HCT116 (cell line): ENCODE measurements around the gene RNF39.

ENCODE experiments used
- ATF3 ChIP-seq: IDR thresholded peaks from 2 replicates; pipeline ENCODE4 v1.6.1; 2012
- CEBPB ChIP-seq: IDR thresholded peaks from 2 replicates; pipeline ENCODE4 v1.6.1; 2012; ENCODE audit warnings: low read depth
- EGR1 ChIP-seq: IDR thresholded peaks from 2 replicates; pipeline ENCODE4 v1.6.1; 2012; ENCODE audit warnings: low read depth
- EZH2 ChIP-seq: fragments of 200-600 bp; sonication (generic); IDR thresholded peaks from 2 replicates; pipeline ENCODE4 v1.6.1; 2017; ENCODE audit warnings: antibody characterized with exemption, mixed run types
- POLR2A ChIP-seq: IDR thresholded peaks from 2 replicates; pipeline ENCODE4 v1.7.0; 2011; ENCODE audit warnings: borderline replicate concordance; ENCODE audit not compliant: insufficient read depth, insufficient read length; ENCODE audit errors: extremely low read depth
- RAD21 ChIP-seq: IDR thresholded peaks from 2 replicates; pipeline ENCODE4 v1.6.1; 2012; ENCODE audit warnings: low read depth, mild to moderate bottlenecking
- REST ChIP-seq: IDR thresholded peaks from 2 replicates; pipeline ENCODE4 v1.6.1; 2012; ENCODE audit warnings: low read depth
- SIN3A ChIP-seq: IDR thresholded peaks from 2 replicates; pipeline ENCODE4 v1.6.1; 2012; ENCODE audit warnings: low read depth
- ZNF274 ChIP-seq: fragments of 200-500 bp; sonication (Bioruptor generic); IDR thresholded peaks from 2 replicates; pipeline ENCODE4 v1.6.1; 2014; ENCODE audit warnings: mild to moderate bottlenecking, low read depth, low read length, inconsistent platforms
- TF ChIP-seq, protein P1 (sequence below), 3 experiments: fragments of 200-600 bp in 1 of 3; sonication (generic) in 1 of 3; IDR thresholded peaks in 2 of 3; conservative IDR thresholded peaks in 1 of 3; 2 replicates each; pipeline ENCODE4 v1.5.1; 2012 to 2017; ENCODE audit warnings: low read depth in 2 of 3, low read length in 2 of 3, antibody characterized with exemption in 1 of 3, borderline replicate concordance in 1 of 3, control low read depth in 1 of 3, mild to moderate bottlenecking in 1 of 3, mixed read lengths in 1 of 3, mixed run types in 1 of 3, moderate library complexity in 1 of 3; ENCODE audit not compliant: insufficient read depth in 1 of 3

- TF ChIP-seq EGR1 = no peak
- TF ChIP-seq REST = no peak
- no peak for TF ChIP-seq ATF3
- TF ChIP-seq, protein P1, sequence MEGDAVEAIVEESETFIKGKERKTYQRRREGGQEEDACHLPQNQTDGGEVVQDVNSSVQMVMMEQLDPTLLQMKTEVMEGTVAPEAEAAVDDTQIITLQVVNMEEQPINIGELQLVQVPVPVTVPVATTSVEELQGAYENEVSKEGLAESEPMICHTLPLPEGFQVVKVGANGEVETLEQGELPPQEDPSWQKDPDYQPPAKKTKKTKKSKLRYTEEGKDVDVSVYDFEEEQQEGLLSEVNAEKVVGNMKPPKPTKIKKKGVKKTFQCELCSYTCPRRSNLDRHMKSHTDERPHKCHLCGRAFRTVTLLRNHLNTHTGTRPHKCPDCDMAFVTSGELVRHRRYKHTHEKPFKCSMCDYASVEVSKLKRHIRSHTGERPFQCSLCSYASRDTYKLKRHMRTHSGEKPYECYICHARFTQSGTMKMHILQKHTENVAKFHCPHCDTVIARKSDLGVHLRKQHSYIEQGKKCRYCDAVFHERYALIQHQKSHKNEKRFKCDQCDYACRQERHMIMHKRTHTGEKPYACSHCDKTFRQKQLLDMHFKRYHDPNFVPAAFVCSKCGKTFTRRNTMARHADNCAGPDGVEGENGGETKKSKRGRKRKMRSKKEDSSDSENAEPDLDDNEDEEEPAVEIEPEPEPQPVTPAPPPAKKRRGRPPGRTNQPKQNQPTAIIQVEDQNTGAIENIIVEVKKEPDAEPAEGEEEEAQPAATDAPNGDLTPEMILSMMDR (IDR thresholded peaks at IDR 0.05 in 2 of 3, conservative IDR thresholded peaks at IDR 0.05 in 1 of 3; ENCODE audit: borderline replicate concordance in 1 of 3, insufficient read depth in 1 of 3, low read depth in 2 of 3, low read length in 2 of 3) = peak in 2 of 3 experiments; percentile 14 to 26; a peak in 2 of 6 replicates
- TF ChIP-seq SIN3A = no peak
- TF ChIP-seq RAD21 = 0 out of 2 replicates have a peak, but pooled peaks have one; percentile 8
- no peak for TF ChIP-seq POLR2A
- no peak for TF ChIP-seq CEBPB
- TF ChIP-seq EZH2 = no peak
- no peak for TF ChIP-seq ZNF274
These were observed 29.1 kb upstream of the RNF39 start for GRCh38 chr6:30104661-30105060.
